ENCODE measurements around the gene CAMSAP1. TPM values are rescaled to one million over a fixed set of nuclear protein-coding genes. Genes with fewer than 3 reads are reported as not detected.

CAMSAP1 gene
- total RNA-seq, 4 donors from 2014 or later = 31.2 to 85.3 (median 51.6) TPM

- no peaks in the 10 kb centered on the region for H3K27me3 ChIP-seq
- H3K4me1 ChIP-seq = no peaks in the 10 kb centered on the region
- intact Hi-C loops (cut with DNase I) = no loop called here
- H3K27ac ChIP-seq = no peak overlapping the region
- H3K9me3 ChIP-seq = no peaks in the 10 kb centered on the region
- H3K4me3 ChIP-seq = no peak overlapping the region
- TF ChIP-seq, protein P1, sequence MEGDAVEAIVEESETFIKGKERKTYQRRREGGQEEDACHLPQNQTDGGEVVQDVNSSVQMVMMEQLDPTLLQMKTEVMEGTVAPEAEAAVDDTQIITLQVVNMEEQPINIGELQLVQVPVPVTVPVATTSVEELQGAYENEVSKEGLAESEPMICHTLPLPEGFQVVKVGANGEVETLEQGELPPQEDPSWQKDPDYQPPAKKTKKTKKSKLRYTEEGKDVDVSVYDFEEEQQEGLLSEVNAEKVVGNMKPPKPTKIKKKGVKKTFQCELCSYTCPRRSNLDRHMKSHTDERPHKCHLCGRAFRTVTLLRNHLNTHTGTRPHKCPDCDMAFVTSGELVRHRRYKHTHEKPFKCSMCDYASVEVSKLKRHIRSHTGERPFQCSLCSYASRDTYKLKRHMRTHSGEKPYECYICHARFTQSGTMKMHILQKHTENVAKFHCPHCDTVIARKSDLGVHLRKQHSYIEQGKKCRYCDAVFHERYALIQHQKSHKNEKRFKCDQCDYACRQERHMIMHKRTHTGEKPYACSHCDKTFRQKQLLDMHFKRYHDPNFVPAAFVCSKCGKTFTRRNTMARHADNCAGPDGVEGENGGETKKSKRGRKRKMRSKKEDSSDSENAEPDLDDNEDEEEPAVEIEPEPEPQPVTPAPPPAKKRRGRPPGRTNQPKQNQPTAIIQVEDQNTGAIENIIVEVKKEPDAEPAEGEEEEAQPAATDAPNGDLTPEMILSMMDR (IDR thresholded peaks at IDR 0.05) = no peak
- no peak for TF ChIP-seq POLR2A (IDR thresholded peaks at IDR 0.05)
- WGBS, 2 donors = 96 to 100% methylated on average over 4 to 13 of the region's 18 CpGs
- DNase-seq = no peak
- peaks cover 56 to 100% (median 57%) of the 10 kb centered on the region in 3 donors for H3K36me3 ChIP-seq
Observed at GRCh38 chr9:135820661-135821060, 86.7 kb downstream of the CAMSAP1 start.

DNA sequence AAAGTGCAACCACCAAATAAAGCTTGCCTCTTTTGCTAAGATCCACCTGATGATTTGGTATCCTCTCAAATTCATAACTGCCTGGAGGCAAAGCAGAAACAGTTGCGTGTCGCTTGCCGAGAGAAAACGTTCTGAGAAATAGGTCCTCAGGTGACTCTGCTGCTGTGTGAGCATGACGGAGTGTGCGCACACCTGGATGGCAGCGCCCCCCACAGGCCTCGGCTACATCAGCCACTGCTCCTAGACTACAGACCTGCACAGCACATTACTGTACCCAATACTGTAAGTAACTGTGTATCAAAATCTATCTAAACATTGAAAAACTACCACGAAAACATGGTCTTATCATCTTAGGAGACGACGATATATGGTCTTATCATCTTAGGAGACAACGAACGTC lies 87.4 kb downstream of the CAMSAP1 start:
- Histone ChIP-seq H3K4me1 (no peaks in the 10 kb centered on the region), H3K27me3 (no peaks in the 10 kb centered on the region), H3K9me3 (no peaks in the 10 kb centered on the region), H3K27ac (no peak overlapping the region), H3K36me3 (peaks cover 60 to 100% (median 61%) of the 10 kb centered on the region in 3 donors), H3K4me3 (no peak overlapping the region)
- intact Hi-C loops (cut with DNase I) = no loop called here
- TF ChIP-seq, protein P1 (IDR thresholded peaks at IDR 0.05) = no peak
- no peak for TF ChIP-seq POLR2A (IDR thresholded peaks at IDR 0.05)
- WGBS, 2 donors = 91 to 93% methylated on average over 12 to 13 of the region's 13 CpGs
- DNase-seq = no peak

DNA sequence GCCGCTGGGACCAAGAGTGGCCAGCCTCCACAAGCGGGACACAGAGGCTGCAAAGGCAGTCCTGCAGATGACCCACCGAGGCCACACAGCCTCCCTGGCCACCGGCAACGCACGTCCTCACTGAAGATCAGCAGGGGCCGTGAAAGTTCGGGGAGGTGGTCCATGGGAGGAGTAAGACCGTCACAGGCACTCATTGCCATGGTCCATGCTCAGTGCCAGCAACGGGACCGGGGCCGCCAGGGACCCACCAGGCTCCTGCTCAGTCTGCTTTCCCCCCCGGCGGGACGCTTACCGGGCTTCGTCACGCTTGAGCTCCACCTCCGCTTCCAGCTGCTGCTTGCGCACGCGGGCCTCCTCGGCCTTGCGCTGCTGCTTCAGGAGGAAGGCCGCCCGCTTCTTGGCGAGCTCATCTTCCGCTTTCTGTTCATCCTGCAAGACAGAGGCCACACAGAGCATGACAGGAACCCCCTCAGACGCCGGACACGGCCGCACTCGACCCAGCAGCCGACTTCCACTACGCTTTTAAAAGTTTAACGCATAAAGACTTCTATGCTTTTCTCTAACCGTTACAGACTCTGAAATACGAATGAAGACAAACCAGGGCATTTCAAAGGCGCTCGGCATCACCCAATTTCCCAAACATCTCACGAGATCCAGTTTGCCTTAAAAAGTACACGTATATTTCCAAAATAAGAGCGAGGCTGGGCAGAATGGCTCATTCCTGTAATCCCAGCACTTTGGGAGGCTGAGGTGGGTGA lies 88.4 kb downstream of the CAMSAP1 start:
- no peak overlapping the region for H3K27ac ChIP-seq
- H3K9me3 ChIP-seq = no peaks in the 10 kb centered on the region
- DNase-seq = no peak
- H3K27me3 ChIP-seq = no peaks in the 10 kb centered on the region
- no peaks in the 10 kb centered on the region for H3K4me1 ChIP-seq
- H3K4me3 ChIP-seq = no peak overlapping the region
- H3K36me3 ChIP-seq = peaks cover 68 to 100% (median 70%) of the 10 kb centered on the region in 3 donors
- no peak for TF ChIP-seq POLR2A (IDR thresholded peaks at IDR 0.05)
- intact Hi-C loops (cut with DNase I) = no loop called here
- 94 to 96% methylated on average over 28 to 34 of the region's 43 CpGs for WGBS, 2 donors

- no peak for TF ChIP-seq POLR2A (IDR thresholded peaks at IDR 0.05)
- TF ChIP-seq, protein P1 (IDR thresholded peaks at IDR 0.05) = no peak
- 95 to 96% methylated on average over 30 to 47 of the region's 66 CpGs for WGBS, 2 donors
- Histone ChIP-seq H3K4me1 (no peaks in the 10 kb centered on the region), H3K36me3 (peaks cover 67 to 100% (median 68%) of the 10 kb centered on the region in 3 donors), H3K27ac (no peak overlapping the region), H3K9me3 (no peaks in the 10 kb centered on the region), H3K4me3 (no peak overlapping the region), H3K27me3 (no peaks in the 10 kb centered on the region)
- intact Hi-C loops (cut with DNase I) = no loop called here
- no peak for DNase-seq
Observed at GRCh38 chr9:135817951-135818717, 89.2 kb downstream of the CAMSAP1 start.

GRCh38 chr9:135816651-135816970 lies 90.7 kb downstream of the CAMSAP1 start:
- no peaks in the 10 kb centered on the region for H3K9me3 ChIP-seq
- H3K27me3 ChIP-seq = no peaks in the 10 kb centered on the region
- DNase-seq = no peak
- peaks cover 52 to 100% (median 54%) of the 10 kb centered on the region in 3 donors for H3K36me3 ChIP-seq
- no peak overlapping the region for H3K4me3 ChIP-seq
- no peak overlapping the region for H3K27ac ChIP-seq
- WGBS, 2 donors = 89 to 99% methylated on average over 5 to 10 of the region's 12 CpGs
- no peaks in the 10 kb centered on the region for H3K4me1 ChIP-seq
- TF ChIP-seq, protein P1 (IDR thresholded peaks at IDR 0.05) = no peak
- intact Hi-C loops (cut with DNase I) = no loop called here

Measured in esophagus squamous epithelium (tissue), 5 donors.